Lower leg skin (tissue), 4 donors: ENCODE results near the gene SHISA3. TPM values are rescaled to one million over a fixed set of nuclear protein-coding genes. Genes with fewer than 3 reads are reported as not detected.

Experiments
- DNase-seq, 2 donors: peaks; one replicate each; pipeline ENCODE4 v3.0.0-alpha.2; 2019; ENCODE audit warnings: low spot score in 2 of 2
- H3K4me3 ChIP-seq: fragments of 200-600 bp; sonication (generic); 2 replicates; pipeline ENCODE4 v1.5.1; 2017; ENCODE audit warnings: mild to moderate bottlenecking, low read depth; ENCODE audit not compliant: poor library complexity, severe bottlenecking
- POLR2A ChIP-seq, 2 donors: fragments of 450-650 bp; IDR thresholded peaks; one replicate each; pipeline ENCODE4 v1.6.1; 2016 to 2017; ENCODE audit warnings: antibody characterized with exemption in 2 of 2, mild to moderate bottlenecking in 1 of 2, moderate library complexity in 1 of 2
- WGBS, 2 donors: methylation state at CpG; one replicate each; pipeline ENCODE4 v1.1.5; 2018; 5-methylcytosine and 5-hydroxymethylcytosine counted together
- intact Hi-C: fragments of 100-400 bp; cut with DNase I; formaldehyde crosslinking; loops from one replicate; pipeline ENCODE4 v1.15.0; 2023; ENCODE audit warnings: low total_unique reads
- total RNA-seq, 4 donors: library from RNA; depleted of rRNA; stranded (reverse); fragments of >200 nt; gene quantifications; one replicate each; pipeline ENCODE4 v1.1.0, GENCODE V29; 2016
- TF ChIP-seq, protein P1 (sequence below), 3 donors: fragments of 450-650 bp; IDR thresholded peaks; one replicate each; pipeline ENCODE4 v1.5.1; 2016; ENCODE audit warnings: antibody characterized with exemption in 3 of 3, mild to moderate bottlenecking in 3 of 3, moderate library complexity in 2 of 3

The SHISA3 gene
- total RNA-seq, 4 donors from 2014 or later = 0.15 to 0.55 (median 0.22) TPM; not detected in 1

DNA sequence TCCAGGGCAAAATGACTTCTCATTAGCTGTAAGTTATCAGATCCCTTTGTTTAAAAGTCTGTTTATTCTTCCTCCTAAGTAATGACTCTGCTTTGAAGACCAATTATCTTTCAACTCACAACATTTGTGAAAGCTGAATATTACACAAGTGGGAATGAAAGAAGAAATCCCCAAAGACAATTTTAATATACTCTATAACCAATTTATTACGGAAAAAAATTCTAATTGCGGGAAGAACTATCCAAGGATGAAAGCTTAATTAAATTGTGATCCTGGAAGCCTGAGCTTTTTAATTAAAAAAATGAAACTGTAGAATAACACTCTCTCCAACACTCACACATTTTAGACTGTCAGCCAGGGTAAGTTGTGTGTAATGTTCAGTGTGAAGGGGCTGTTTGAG lies 15.6 kb upstream of the SHISA3 start:
- no peak overlapping the region for H3K4me3 ChIP-seq
- TF ChIP-seq, protein P1, sequence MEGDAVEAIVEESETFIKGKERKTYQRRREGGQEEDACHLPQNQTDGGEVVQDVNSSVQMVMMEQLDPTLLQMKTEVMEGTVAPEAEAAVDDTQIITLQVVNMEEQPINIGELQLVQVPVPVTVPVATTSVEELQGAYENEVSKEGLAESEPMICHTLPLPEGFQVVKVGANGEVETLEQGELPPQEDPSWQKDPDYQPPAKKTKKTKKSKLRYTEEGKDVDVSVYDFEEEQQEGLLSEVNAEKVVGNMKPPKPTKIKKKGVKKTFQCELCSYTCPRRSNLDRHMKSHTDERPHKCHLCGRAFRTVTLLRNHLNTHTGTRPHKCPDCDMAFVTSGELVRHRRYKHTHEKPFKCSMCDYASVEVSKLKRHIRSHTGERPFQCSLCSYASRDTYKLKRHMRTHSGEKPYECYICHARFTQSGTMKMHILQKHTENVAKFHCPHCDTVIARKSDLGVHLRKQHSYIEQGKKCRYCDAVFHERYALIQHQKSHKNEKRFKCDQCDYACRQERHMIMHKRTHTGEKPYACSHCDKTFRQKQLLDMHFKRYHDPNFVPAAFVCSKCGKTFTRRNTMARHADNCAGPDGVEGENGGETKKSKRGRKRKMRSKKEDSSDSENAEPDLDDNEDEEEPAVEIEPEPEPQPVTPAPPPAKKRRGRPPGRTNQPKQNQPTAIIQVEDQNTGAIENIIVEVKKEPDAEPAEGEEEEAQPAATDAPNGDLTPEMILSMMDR (IDR thresholded peaks at IDR 0.05) = no peak
- no peak for TF ChIP-seq POLR2A (IDR thresholded peaks at IDR 0.05)
- DNase-seq = no peak
- intact Hi-C loops = no loop called here
- 83 to 85% methylated on average over 2 of the region's 2 CpGs for WGBS, 2 donors

DNA sequence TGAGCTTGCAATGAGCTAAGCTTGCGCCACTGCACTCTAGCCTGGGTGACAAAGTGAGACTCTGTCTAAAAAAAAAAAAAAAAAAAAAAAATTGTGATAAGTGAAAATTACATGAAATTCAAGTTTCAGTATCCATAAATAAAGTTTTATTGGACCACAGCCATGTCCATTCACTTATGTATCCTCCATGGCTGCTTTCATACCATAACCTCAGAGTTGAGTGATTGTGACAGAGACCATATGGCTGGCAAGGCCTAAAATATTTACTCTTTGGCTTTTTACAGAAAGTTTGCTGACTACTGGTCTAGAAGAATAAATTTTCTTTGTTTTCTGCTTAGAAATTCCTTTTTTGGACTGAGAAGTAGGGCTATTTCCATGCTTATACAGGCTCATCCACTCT lies 11.8 kb upstream of the SHISA3 start:
- DNase-seq = no peak
- TF ChIP-seq, protein P1 (IDR thresholded peaks at IDR 0.05) = no peak
- TF ChIP-seq POLR2A (IDR thresholded peaks at IDR 0.05) = no peak
- intact Hi-C loops = no loop called here
- 100% methylated on average over 1 of the region's 1 CpG for WGBS, 2 donors
- no peak overlapping the region for H3K4me3 ChIP-seq

DNA sequence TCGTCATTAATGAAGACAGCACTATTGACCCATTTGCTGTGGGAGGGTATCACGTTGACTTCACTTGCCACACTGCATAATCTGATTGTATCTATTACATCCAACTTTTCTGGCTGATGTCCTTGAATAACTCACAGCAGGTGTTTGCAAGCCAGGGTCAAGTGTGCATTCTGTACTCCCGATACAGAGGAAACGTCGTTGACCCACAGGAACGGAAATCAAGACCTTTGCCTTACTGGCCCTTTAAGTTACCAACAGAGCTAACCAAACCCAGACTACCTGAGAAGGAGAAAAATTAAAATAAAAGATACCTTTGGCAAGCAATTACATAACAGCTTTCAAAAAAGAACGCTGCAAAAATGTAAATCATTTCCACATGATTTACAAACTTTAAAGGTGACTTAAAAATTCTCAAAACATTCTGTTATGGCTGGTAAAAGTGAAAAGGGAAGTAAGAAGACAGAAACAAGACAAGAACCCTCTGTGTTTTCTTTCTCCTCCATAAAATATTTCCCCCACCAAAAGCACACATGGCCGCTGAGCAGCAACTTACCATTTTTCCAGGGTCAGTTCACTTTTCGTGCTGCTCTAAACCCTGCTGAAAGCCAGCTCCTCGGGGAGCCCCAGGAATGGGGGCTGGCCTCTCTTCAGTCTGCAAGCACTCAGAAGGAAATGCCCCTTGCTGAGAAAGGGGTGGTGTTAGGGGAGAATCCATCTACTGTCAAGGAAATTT lies 6.5 kb upstream of the SHISA3 start:
- TF ChIP-seq, protein P1 (IDR thresholded peaks at IDR 0.05) = no peak
- no peak for TF ChIP-seq POLR2A (IDR thresholded peaks at IDR 0.05)
- DNase-seq = no peak
- WGBS, 2 donors = 43 to 50% methylated on average over 10 of the region's 10 CpGs
- intact Hi-C loops = no loop called here
- no peak overlapping the region for H3K4me3 ChIP-seq

DNA sequence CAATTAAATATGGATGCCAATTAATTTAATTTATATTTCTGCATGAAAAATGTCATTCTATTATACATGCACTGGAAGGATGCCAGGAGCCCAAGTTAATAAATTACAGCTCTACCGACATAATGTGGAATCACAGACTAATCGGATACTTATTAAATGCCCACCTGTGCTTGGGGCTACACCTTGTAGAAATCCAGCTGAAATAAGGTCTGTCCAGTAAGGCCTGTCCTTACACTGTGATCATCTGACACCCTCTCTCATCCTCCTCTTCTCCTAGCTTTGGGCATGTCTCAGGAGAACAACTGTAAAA lies 6.0 kb upstream of the SHISA3 start:
- intact Hi-C loops = no loop called here
- no peak for TF ChIP-seq POLR2A (IDR thresholded peaks at IDR 0.05)
- TF ChIP-seq, protein P1 (IDR thresholded peaks at IDR 0.05) = no peak

DNA sequence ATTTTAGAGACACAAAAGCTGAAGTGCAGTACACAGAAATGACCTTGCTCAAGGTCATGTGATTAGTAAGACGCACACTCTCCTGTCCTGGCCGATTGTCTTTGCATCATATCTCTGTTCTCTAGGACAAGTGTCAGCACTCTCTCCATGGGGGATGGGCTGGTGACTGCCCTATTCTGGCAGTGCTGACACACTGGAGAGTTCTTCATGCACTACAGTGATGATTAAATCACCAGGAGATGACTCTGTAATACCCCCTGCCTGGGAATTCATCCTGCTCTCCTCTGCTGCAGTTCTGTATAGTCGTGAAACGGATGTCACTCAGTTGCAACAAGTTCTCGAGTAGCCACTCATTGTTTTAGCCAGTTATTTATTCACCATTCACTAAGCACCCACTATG lies 5.3 kb upstream of the SHISA3 start:
- no peak overlapping the region for H3K4me3 ChIP-seq
- no peak for TF ChIP-seq POLR2A (IDR thresholded peaks at IDR 0.05)
- TF ChIP-seq, protein P1 (IDR thresholded peaks at IDR 0.05) = no peak
- no peak for DNase-seq
- intact Hi-C loops = no loop called here
- 67 to 71% methylated on average over 5 of the region's 5 CpGs for WGBS, 2 donors

More for the DNA sequence above, 6.0 kb upstream of the SHISA3 start:
- no peak overlapping the region for H3K4me3 ChIP-seq
- no peak for DNase-seq
- 53 to 69% methylated on average over 2 of the region's 2 CpGs for WGBS, 2 donors

DNA sequence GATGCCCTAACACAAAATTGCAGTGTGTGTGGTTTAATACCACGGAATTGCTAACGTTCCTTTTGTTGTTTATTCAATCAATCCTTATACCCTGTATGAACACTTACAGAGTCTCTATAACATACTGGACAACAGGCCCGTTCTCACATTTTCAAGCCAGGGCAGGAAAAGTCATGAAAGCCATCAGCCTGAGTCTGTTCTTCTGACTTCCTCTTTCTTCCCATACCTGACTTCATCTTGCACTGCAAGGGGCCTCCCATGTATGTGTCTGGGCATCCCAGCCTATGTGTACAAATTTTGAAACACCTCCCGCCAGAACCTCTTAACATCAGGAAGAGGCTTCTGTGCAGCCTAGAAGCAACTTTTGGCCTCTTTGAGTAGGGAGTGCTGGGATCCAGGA lies 4.9 kb upstream of the SHISA3 start:
- DNase-seq = no peak
- 88 to 93% methylated on average over 4 of the region's 4 CpGs for WGBS, 2 donors
- intact Hi-C loops = no loop called here
- H3K4me3 ChIP-seq = no peak overlapping the region
- no peak for TF ChIP-seq POLR2A (IDR thresholded peaks at IDR 0.05)
- TF ChIP-seq, protein P1 (IDR thresholded peaks at IDR 0.05) = no peak
